Astrocyte (in vitro differentiated cells and primary cell): ENCODE results near the gene ZFYVE27.

Experiments
- CTCF ChIP-seq: IDR thresholded peaks from 2 replicates; pipeline ENCODE4 v1.5.1; 2011; ENCODE audit warnings: low read depth, mild to moderate bottlenecking, inconsistent platforms, low read length, moderate library complexity; ENCODE audit not compliant: insufficient read depth
- EZH2 ChIP-seq: IDR thresholded peaks from 2 replicates; pipeline ENCODE4 v1.6.1; 2012; ENCODE audit warnings: mild to moderate bottlenecking, low read length, inconsistent platforms; ENCODE audit not compliant: insufficient read depth

GRCh38 chr10:97774811-97775294 is 37.9 kb downstream of the ZFYVE27 start:
- no peak for TF ChIP-seq CTCF
- no peak for TF ChIP-seq EZH2
